Gastrocnemius medialis (tissue), 4 donors: ENCODE results near the gene GRM5. TPM values are rescaled to one million over a fixed set of nuclear protein-coding genes. Genes with fewer than 3 reads are reported as not detected.

Source experiments
- ATAC-seq, 2 donors: fragments of 150-250 bp; one replicate each; pipeline ENCODE4 v1.9.1; 2016
- DNase-seq, 2 donors: peaks; one replicate each; pipeline ENCODE4 v3.0.0-alpha.2; 2019
- H3K27ac ChIP-seq, 4 donors: fragments of 200-600 bp; sonication (generic); 1 replicate in 1 of 4; 2 replicates in 3 of 4; pipeline ENCODE4 v1.5.1; 2016 to 2018; ENCODE audit warnings: mild to moderate bottlenecking in 2 of 4, moderate library complexity in 1 of 4
- H3K27me3 ChIP-seq, 3 donors: fragments of 200-600 bp; sonication (generic) in 2 of 3; 1 replicate in 1 of 3; 2 replicates in 2 of 3; pipeline versions ENCODE4 v1.5.1 to v1.6.0; 2016 to 2019; ENCODE audit warnings: mild to moderate bottlenecking in 1 of 3, moderate library complexity in 1 of 3
- H3K36me3 ChIP-seq, 2 donors: fragments of 200-600 bp; sonication (generic) in 1 of 2; one replicate each; pipeline ENCODE4 v1.5.1; 2017 to 2018
- H3K4me1 ChIP-seq, 2 donors: fragments of 200-600 bp; sonication (generic) in 1 of 2; one replicate each; pipeline ENCODE4 v1.5.1; 2016 to 2017; ENCODE audit warnings: mild to moderate bottlenecking in 2 of 2
- H3K4me3 ChIP-seq, 4 donors: fragments of 200-600 bp; sonication (generic) in 3 of 4; 1 replicate in 1 of 4; 2 replicates in 3 of 4; pipeline ENCODE4 v1.5.1; 2016 to 2019; ENCODE audit warnings: mild to moderate bottlenecking in 2 of 4
- H3K9me3 ChIP-seq, 3 donors: fragments of 200-600 bp; sonication (generic) in 2 of 3; 1 replicate in 1 of 3; 2 replicates in 2 of 3; pipeline ENCODE4 v1.5.1; 2016 to 2019
- CTCF ChIP-seq, 5 experiments: fragments of 450-650 bp in 3 of 5; fragments of 200-600 bp in 2 of 5; sonication (generic) in 2 of 5; IDR thresholded peaks in 4 of 5; conservative IDR thresholded peaks in 1 of 5; 1 replicate in 4 of 5; 2 replicates in 1 of 5; pipeline ENCODE4 v1.5.1; 2016 to 2019; ENCODE audit warnings: antibody characterized with exemption in 5 of 5, mild to moderate bottlenecking in 3 of 5, moderate library complexity in 3 of 5
- POLR2A ChIP-seq, 2 donors: fragments of 450-650 bp; IDR thresholded peaks; one replicate each; pipeline ENCODE4 v1.6.1; 2017; ENCODE audit warnings: antibody characterized with exemption in 2 of 2, mild to moderate bottlenecking in 2 of 2, moderate library complexity in 2 of 2
- in situ Hi-C, 4 donors: fragments of 200-750 bp; cut with MboI; loops; one replicate each; pipeline versions ENCODE4 v1.15.0 to v1.8.0; 2017; ENCODE audit warnings: low sequenced_read_pairs in 4 of 4
- intact Hi-C: fragments of 100-400 bp; cut with DNase I; formaldehyde crosslinking; loops from one replicate; pipeline ENCODE4 v1.15.1; 2023; ENCODE audit warnings: low total_unique reads
- total RNA-seq, 4 donors: library from RNA; depleted of rRNA; stranded (reverse); fragments of >200 nt; gene quantifications; one replicate each; pipeline versions ENCODE4 v1.1.0 to v1.2.3, GENCODE V29; 2016

GRM5 gene
- total RNA-seq, 4 donors from 2014 or later, result not detected

- no peak for TF ChIP-seq POLR2A (IDR thresholded peaks at IDR 0.05)
- no peaks in the 10 kb centered on the region for H3K27me3 ChIP-seq
Measured at GRCh38 chr11:88813233-88813915, 252.4 kb downstream of the GRM5 start.

GRCh38 chr11:88810420-88811097, 255.2 kb downstream of the GRM5 start:
- no peak for TF ChIP-seq POLR2A (IDR thresholded peaks at IDR 0.05)
- TF ChIP-seq CTCF (IDR thresholded peaks at IDR 0.05 in 4 of 5, conservative IDR thresholded peaks at IDR 0.05 in 1 of 5), result no peak

More at GRCh38 chr11:88813233-88813915, 252.4 kb downstream of the GRM5 start:
- H3K9me3 ChIP-seq, result no peaks in the 10 kb centered on the region
- H3K27ac ChIP-seq, result no peak overlapping the region
- ATAC-seq (no peak), DNase-seq (no peak)
- in situ Hi-C loops, result no loop called here
- intact Hi-C loops, result no loop called here
- no peaks in the 10 kb centered on the region for H3K36me3 ChIP-seq
- H3K4me1 ChIP-seq, result no peaks in the 10 kb centered on the region
- H3K4me3 ChIP-seq, result no peak overlapping the region

GRCh38 chr11:88809126-88809525, 256.7 kb downstream of the GRM5 start:
- Histone ChIP-seq H3K4me1 (no peaks in the 10 kb centered on the region), H3K27ac (no peak overlapping the region), H3K27me3 (no peaks in the 10 kb centered on the region), H3K4me3 (no peak overlapping the region), H3K36me3 (no peaks in the 10 kb centered on the region), H3K9me3 (no peaks in the 10 kb centered on the region)
- DNase-seq (no peak), ATAC-seq (no peak)
- TF ChIP-seq CTCF (IDR thresholded peaks at IDR 0.05 in 4 of 5, conservative IDR thresholded peaks at IDR 0.05 in 1 of 5) (no peak), POLR2A (IDR thresholded peaks at IDR 0.05) (no peak)
- in situ Hi-C loops, result no loop called here
- intact Hi-C loops, result no loop called here

More at GRCh38 chr11:88810420-88811097, 255.2 kb downstream of the GRM5 start:
- Histone ChIP-seq H3K27ac (no peak overlapping the region), H3K36me3 (no peaks in the 10 kb centered on the region), H3K9me3 (no peaks in the 10 kb centered on the region), H3K4me1 (no peaks in the 10 kb centered on the region), H3K4me3 (no peak overlapping the region), H3K27me3 (no peaks in the 10 kb centered on the region)
- no peak for DNase-seq
- in situ Hi-C loops, result no loop called here
- intact Hi-C loops, result no loop called here
- ATAC-seq, result no peak

- ATAC-seq (no peak), DNase-seq (no peak)
- in situ Hi-C loops, result no loop called here
- intact Hi-C loops, result no loop called here
- Histone ChIP-seq H3K9me3 (no peaks in the 10 kb centered on the region), H3K27ac (no peak overlapping the region), H3K4me3 (no peak overlapping the region), H3K27me3 (no peaks in the 10 kb centered on the region), H3K4me1 (no peaks in the 10 kb centered on the region), H3K36me3 (no peaks in the 10 kb centered on the region)
- TF ChIP-seq CTCF (IDR thresholded peaks at IDR 0.05 in 4 of 5, conservative IDR thresholded peaks at IDR 0.05 in 1 of 5), result no peak
- TF ChIP-seq POLR2A (IDR thresholded peaks at IDR 0.05), result no peak
Measured at GRCh38 chr11:88807349-88807748, 258.4 kb downstream of the GRM5 start.

GRCh38 chr11:88806410-88806809, 259.4 kb downstream of the GRM5 start:
- Histone ChIP-seq H3K4me1 (no peaks in the 10 kb centered on the region), H3K36me3 (no peaks in the 10 kb centered on the region), H3K27ac (no peak overlapping the region), H3K4me3 (no peak overlapping the region), H3K27me3 (no peaks in the 10 kb centered on the region), H3K9me3 (no peaks in the 10 kb centered on the region)
- in situ Hi-C loops (no loop called here), intact Hi-C loops (no loop called here)
- ATAC-seq, result no peak
- TF ChIP-seq POLR2A (IDR thresholded peaks at IDR 0.05), result no peak
- TF ChIP-seq CTCF (IDR thresholded peaks at IDR 0.05 in 4 of 5, conservative IDR thresholded peaks at IDR 0.05 in 1 of 5), result no peak
- no peak for DNase-seq
